GM20431 (cell line): Measurements from ENCODE around the gene IFNGR2.

Source experiments
- in situ Hi-C: fragments of 300-500 bp; cut with MseI, MboI; formaldehyde crosslinking; loops from one replicate; pipeline ENCODE4 v1.15.0; 2020; ENCODE audit warnings: low sequenced_read_pairs; ENCODE audit not compliant: unreplicated experiment

Gene IFNGR2

DNA sequence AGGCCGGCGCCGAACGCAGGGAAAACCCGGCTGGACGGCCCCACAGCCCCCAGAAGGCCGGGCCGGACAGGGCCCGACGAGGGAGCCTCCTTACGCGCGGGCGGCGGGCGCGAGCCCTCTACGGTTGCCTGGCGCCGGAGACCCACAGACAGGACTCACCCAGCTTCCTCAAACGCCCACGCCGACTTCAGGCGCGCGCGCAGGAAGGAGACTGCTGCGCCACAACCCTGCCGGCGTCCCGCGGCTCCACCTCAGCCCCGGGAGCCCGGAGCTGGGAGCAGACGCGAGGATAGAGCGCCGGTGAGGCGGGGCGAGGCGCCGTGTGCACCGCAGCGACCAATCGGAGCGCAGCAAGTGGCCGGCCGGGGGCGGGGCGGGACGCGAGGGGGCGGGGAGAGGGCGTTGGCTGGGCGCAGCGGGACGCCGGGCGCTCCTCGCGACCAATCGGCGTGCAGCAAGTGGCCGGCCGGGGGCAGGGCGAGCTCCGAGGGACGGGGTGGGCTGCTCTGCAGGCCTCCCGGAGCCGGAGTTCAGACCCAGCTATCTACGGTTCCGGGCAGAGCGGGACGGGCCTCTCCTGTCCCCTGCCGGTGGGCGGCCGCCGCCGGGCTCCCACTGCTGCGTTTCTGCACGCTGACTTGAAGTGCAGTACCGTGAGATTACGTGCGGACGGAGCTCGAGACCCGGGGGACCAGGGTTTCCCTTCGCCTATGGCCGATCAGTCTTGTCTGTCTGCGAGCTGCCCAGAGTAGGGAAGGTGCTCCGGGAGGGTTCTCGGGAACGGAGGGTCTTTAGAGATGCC lies 76.7 kb downstream of the IFNGR2 start, which contains the start of gene TMEM50B:
Gene TMEM50B (minus strand): TSS at position 296 of the 802 bp plus-strand sequence. CDS start 11,089 bp downstream, outside the sequence.
- in situ Hi-C loops, result no loop called here

DNA sequence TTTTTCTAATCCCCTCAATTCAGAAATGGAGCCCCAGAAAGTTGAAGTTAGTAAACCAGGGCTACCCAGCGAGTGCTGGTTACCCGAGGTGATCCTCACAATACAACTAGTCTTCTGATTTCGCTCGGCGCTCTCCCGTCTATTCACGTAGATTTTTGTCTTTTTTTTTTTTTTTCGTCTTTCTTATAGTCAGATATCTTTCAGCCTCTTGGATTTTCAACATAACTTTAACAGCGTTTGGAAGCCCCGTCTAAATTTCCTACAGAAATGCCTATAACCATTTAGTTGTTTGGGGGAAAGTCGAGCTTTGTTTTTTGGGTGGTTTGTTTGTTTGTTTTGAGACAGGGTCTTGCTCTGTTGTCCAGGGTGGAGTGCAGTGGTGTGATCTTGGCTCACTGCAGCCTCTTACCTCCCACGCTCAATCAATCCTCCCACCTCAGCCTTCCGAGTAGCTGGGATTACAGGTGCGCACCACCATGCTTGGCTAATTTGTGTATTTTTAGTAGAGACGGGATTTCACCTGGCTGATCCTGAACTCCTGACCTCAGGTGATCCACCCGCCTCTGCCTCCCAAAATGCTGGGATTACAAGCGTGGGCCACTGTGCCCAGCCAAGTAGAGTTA lies 77.4 kb downstream of the IFNGR2 start:
- in situ Hi-C loops, result no loop called here

DNA sequence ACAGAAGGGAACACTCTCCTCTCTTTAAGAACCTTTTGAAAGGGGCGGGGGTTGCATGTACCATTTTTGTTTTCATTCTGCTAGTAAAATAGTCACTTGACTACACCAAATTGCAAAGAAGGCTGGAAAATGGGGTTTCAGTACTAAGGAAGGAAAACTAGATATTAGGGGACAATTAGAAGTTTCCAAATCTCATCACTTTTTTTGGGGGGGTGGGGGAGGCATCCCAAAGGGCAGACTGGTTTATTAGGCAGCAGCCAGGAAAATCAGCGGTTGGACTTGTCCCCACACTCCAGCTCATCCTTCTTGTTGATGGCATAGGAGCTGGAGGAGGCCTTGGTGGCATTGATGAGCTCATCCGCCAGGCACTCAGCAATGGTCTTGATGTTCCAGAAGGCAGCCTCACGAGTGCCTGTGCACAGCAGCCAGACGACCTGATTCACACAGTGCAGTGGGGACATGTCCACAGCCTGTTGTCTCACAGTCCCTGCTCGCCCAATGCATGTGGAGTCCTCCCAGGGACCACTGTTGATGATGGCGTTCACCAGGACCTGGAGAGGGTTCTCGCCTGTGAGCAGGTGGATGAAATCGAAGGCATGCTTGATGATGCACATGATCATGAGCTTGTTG lies 78.2 kb downstream of the IFNGR2 start:
- in situ Hi-C loops, result no loop called here
